ENCODE measurements around the gene APBB2. TPM values are rescaled to one million over a fixed set of nuclear protein-coding genes. Genes with fewer than 3 reads are reported as not detected.

Gene APBB2
- total and polyA plus RNA-seq, 11 donors: 8.6 to 39.1 (median 26.7) TPM

- ATAC-seq: no peak
- Histone ChIP-seq H3K4me1 (peaks cover 0 to 5% (median 0%) of the 10 kb centered on the region in 12 donors), H3K36me3 (peaks cover 0 to 70% (median 41%) of the 10 kb centered on the region in 9 donors), H3K4me3 (no peak overlapping the region), H3K9me3 (no peaks in the 10 kb centered on the region), H3K27ac (no peak overlapping the region), H3K27me3 (no peaks in the 10 kb centered on the region)
- no peak for TF ChIP-seq POLR2A (IDR thresholded peaks at IDR 0.05)
- DNase-seq: no peak
- 90 to 96% (median 94%) methylated on average over 6 of the region's 6 CpGs for WGBS, 4 donors
- intact Hi-C loops (cut with DNase I): loop anchor here in 4 of 10 donors (2.0 to 10.0 kb wide), 4 partner anchors 44 to 158 kb away; no protein-coding TSS in a partner anchor
These were observed 323.6 kb downstream of the APBB2 start for GRCh38 chr4:40890764-40891163.

- TF ChIP-seq CTCF (IDR thresholded peaks at IDR 0.05) (no peak), POLR2A (IDR thresholded peaks at IDR 0.05) (no peak)
- Histone ChIP-seq H3K27ac (no peak overlapping the region), H3K36me3 (peaks cover 0 to 70% (median 41%) of the 10 kb centered on the region in 9 donors), H3K9me3 (no peaks in the 10 kb centered on the region), H3K27me3 (no peaks in the 10 kb centered on the region), H3K4me3 (no peak overlapping the region), H3K4me1 (peaks cover 0 to 5% (median 0%) of the 10 kb centered on the region in 12 donors)
- no peak for ATAC-seq
- no peak for DNase-seq
- intact Hi-C loops (cut with DNase I): loop anchor here in 4 of 10 donors (2.0 to 10.0 kb wide), 4 partner anchors 43 to 158 kb away; no protein-coding TSS in a partner anchor
- 96 to 98% (median 96%) methylated on average over 18 of the region's 18 CpGs for WGBS, 4 donors
These were observed 324.1 kb downstream of the APBB2 start for GRCh38 chr4:40890199-40890598.

GRCh38 chr4:40888933-40889332, 325.4 kb downstream of the APBB2 start:
- Histone ChIP-seq H3K4me1 (peaks cover 0 to 5% (median 0%) of the 10 kb centered on the region in 12 donors), H3K27ac (no peak overlapping the region), H3K36me3 (peaks cover 0 to 72% (median 41%) of the 10 kb centered on the region in 9 donors), H3K9me3 (no peaks in the 10 kb centered on the region), H3K4me3 (no peak overlapping the region), H3K27me3 (no peaks in the 10 kb centered on the region)
- 87 to 96% (median 94%) methylated on average over 5 of the region's 5 CpGs for WGBS, 4 donors
- DNase-seq (no peak), ATAC-seq (no peak)
- intact Hi-C loops (cut with DNase I): no loop called here
- no peak for TF ChIP-seq POLR2A (IDR thresholded peaks at IDR 0.05)
- TF ChIP-seq CTCF (IDR thresholded peaks at IDR 0.05): no peak

GRCh38 chr4:40887764-40888131, 326.6 kb downstream of the APBB2 start:
- ATAC-seq (peak; percentile 39 to 87 (median 60)), DNase-seq (no peak)
- peaks cover 0 to 71% (median 36%) of the 10 kb centered on the region in 9 donors for H3K36me3 ChIP-seq
- no peak overlapping the region for H3K4me3 ChIP-seq
- no peaks in the 10 kb centered on the region for H3K9me3 ChIP-seq
- peak overlapping the region in 1 of 12 donors; percentile 23 for H3K27ac ChIP-seq
- peaks cover 0 to 5% (median 0%) of the 10 kb centered on the region in 12 donors for H3K4me1 ChIP-seq
- TF ChIP-seq CTCF (IDR thresholded peaks at IDR 0.05) (no peak), POLR2A (IDR thresholded peaks at IDR 0.05) (no peak)
- WGBS, 4 donors: 72 to 85% (median 77%) methylated on average over 10 of the region's 10 CpGs
- intact Hi-C loops (cut with DNase I): no loop called here
- no peaks in the 10 kb centered on the region for H3K27me3 ChIP-seq

Measured in heart left ventricle (tissue), 16 donors.